ENCODE data around the gene RBM15B. TPM values are rescaled to one million over a fixed set of nuclear protein-coding genes. Genes with fewer than 3 reads are reported as not detected.
"Not testable (repeated sequence)": the region's sequence is repeated elsewhere in the genome, so short reads cannot be mapped to it uniquely, and the experiment has no call there.

Gene RBM15B
- total RNA-seq, 2 experiments from 2014 or later: 24.5 to 25.4 TPM

DNA sequence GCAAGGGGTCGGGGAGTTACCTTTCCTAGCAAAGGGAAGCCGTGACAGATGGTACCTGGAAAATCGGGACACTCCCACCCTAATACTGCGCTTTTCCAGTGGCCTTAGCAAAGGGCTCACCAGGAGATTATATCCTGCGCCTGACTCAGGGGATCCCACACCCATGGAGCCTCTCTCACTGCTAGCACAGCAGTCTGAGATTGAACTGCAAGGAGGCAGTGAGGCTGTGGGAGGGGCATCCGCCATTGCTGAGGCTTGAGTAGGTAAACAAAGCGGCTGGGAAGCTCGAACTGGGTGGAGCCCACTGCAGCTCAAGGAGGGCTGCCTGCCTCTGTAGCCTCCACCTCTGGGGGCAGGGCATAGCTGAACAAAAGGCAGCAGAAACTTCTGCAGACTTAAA, 22.8 kb upstream of the RBM15B start:
- not testable (repeated sequence) for H3K4me1 Mint-ChIP-seq; H3K27ac Mint-ChIP-seq; DNase-seq; H3K9me3 Mint-ChIP-seq; H3K4me3 Mint-ChIP-seq; H3K36me3 Mint-ChIP-seq (ENCODE audit: low read depth)
- CTCF ChIA-PET: interaction anchor here (1.5 kb wide), 1 partner anchor 17 kb away, joined by 4 read pairs; the partner anchor contains the start of gene MANF
- POLR2A ChIA-PET: interaction anchor here (1.3 kb wide), 1 partner anchor 16 kb away, joined by 4 read pairs; the partner anchor contains the start of gene MANF
- H3K27me3 Mint-ChIP-seq: peaks cover 11% of the 10 kb centered on the region

DNA sequence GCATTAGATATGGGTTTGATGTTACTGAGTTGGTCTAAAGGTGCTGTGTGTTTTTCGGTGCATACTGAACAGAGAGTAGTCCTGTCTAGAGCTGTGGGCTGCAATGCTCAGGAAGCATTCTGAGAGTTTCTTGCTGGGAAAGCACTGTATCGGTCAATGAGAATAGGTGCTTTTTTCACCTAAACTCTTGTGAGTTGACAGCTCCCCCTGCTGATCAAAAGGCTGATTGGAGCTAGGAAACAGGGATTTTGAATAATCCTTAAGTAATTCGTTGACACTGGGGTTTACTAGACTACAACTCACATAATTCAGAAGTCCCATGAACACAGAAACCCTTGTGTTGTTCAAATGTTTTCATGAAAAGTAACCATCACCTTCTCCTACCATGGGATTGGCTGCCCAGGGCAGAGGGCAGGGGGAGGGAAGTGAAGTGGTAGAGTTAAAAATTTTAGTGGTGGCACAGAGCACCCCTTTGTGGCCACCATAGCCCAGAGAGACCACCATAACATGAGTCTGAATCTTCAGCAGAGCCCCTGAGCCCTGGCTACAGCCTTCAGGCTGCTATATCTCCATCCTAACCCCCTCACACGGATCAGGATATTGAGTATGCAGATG, 19.0 kb upstream of the RBM15B start:
- H3K9me3 Mint-ChIP-seq: no peaks in the 10 kb centered on the region
- H3K4me3 Mint-ChIP-seq: no peak overlapping the region
- no peaks in the 10 kb centered on the region for H3K4me1 Mint-ChIP-seq
- no peak overlapping the region for H3K27ac Mint-ChIP-seq
- H3K36me3 Mint-ChIP-seq (ENCODE audit: low read depth): no peaks in the 10 kb centered on the region
- ChIA-PET POLR2A (interaction anchor here (1.0 to 2.3 kb wide), 3 partner anchors 8 to 756 kb away, joined by 4 to 6 read pairs (median 5); partner anchors contain the start of gene MANF), CTCF (interaction anchor here (0.6 to 2.4 kb wide), 8 partner anchors 12 to 756 kb away, joined by 3 to 18 read pairs (median 6); partner anchors contain the start of genes MANF and MAPKAPK3)
- DNase-seq: peak; percentile 61
- peaks cover 3% of the 10 kb centered on the region for H3K27me3 Mint-ChIP-seq

DNA sequence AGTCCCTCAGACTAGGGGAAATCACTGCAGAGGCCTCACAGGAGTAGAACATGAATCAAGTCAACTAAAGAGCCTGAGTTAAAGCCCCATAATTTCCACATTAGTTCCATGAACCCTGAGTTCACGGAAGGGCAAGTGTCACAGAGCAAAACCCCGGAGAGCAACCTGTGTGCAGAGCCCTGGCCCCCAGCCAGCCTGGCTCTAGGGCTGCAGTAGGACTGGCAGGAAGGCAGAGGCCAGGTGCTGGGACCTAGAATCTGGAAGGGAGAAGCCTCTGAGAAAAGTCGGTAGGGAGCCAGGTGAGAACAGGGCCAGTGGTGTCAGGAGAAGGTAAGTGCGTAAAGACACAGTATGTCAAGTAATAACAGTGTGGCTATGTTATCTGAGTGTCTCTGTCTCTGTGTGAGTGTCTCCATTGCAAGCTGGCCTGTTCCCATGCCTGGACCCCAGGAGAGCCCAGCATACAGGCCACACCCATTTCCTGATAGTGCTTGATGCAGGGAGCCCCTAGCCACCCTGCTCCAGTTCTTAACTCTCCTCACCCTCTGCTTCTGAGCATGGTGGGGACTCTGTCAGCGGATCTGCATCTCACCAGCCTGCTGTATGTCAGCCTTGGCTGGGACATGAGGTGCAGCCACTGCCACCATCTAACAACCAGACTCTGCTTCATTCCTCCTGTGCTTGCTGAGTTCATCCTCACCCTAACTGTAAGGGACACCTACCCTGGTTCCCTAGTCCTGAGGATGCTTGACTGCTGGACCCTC, 17.2 kb upstream of the RBM15B start:
- Mint-ChIP-seq H3K9me3 (no peaks in the 10 kb centered on the region), H3K4me3 (no peak overlapping the region), H3K4me1 (peaks cover 3% of the 10 kb centered on the region), H3K36me3 (ENCODE audit: low read depth) (no peaks in the 10 kb centered on the region), H3K27me3 (peaks cover 2% of the 10 kb centered on the region), H3K27ac (no peak overlapping the region)
- DNase-seq: no peak
- ChIA-PET POLR2A (no interaction called here), CTCF (interaction anchor here (1.0 kb wide), 1 partner anchor 402 kb away, joined by 5 read pairs; no protein-coding TSS in a partner anchor)

DNA sequence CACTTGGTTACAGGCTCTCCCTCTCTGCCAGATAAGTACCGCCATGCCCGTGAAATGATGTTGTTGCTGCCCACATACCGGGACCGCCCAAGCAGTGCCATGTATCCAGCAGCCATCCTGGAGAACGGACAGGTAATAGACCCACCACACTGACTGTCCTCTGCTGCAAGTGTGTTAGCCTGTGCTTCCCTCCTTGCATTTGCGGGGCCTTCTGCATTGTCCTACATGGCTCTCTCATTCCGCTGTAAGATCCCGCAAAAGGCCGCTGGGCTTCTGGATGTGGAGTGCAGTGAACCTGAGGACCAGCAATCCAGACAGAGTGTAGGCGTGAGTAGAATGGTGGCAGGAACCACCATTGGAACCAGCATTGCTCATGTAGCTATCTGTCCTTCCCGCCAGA, 16.6 kb upstream of the RBM15B start:
- CTCF ChIA-PET: interaction anchor here (1.2 kb wide), 1 partner anchor 757 kb away, joined by 3 read pairs; no protein-coding TSS in a partner anchor
- peaks cover 3% of the 10 kb centered on the region for H3K4me1 Mint-ChIP-seq
- no peaks in the 10 kb centered on the region for H3K9me3 Mint-ChIP-seq
- H3K27ac Mint-ChIP-seq: no peak overlapping the region
- no peak for DNase-seq
- H3K36me3 Mint-ChIP-seq (ENCODE audit: low read depth): no peaks in the 10 kb centered on the region
- H3K27me3 Mint-ChIP-seq: no peaks in the 10 kb centered on the region
- no peak overlapping the region for H3K4me3 Mint-ChIP-seq
- POLR2A ChIA-PET: no interaction called here

DNA sequence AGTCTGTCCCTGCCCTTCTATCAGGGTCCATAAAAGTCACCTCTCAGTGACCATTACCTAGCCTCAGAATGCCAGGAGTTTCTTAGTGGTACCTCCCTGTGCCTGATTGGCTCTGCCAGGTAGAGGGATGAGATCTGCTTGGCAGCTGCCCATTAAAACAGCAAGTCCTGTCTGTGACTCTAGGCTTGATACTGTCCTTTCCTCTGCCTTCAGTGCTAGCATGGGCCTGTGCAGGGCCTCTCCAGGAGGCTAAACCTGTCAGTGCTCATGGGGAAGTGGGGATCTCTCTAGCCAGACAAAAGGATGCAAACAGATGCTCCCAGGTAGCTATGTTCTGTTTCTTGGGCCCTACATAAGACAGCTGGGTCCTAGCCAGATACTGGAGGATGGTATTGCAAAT, 15.9 kb upstream of the RBM15B start:
- Mint-ChIP-seq H3K36me3 (ENCODE audit: low read depth) (no peaks in the 10 kb centered on the region), H3K4me3 (no peak overlapping the region), H3K27ac (no peak overlapping the region), H3K27me3 (no peaks in the 10 kb centered on the region), H3K9me3 (no peaks in the 10 kb centered on the region), H3K4me1 (peaks cover 3% of the 10 kb centered on the region)
- ChIA-PET POLR2A (no interaction called here), CTCF (interaction anchor here (1.1 to 1.2 kb wide), 2 partner anchors 15 to 757 kb away, joined by 3 read pairs; no protein-coding TSS in a partner anchor)
- DNase-seq: no peak

DNA sequence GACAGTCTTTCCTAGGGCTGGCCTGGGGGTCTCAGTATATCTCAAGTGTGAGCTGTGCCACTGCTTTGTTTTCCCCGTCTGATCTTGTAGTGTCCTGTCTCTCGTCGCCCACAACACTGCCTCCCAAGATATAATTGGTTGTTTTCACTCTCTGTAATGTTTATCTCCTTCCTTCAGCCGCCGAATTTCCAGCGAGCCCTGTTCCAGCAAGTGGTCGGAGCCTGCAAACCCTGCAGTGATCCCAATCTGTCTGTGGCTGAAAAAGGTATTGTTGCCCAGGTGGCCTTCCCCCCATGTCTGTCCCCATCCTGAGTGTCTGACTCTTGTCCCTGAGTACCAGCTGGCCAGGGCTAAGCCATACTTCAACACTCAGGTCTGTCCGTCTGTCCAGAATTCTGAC, 15.5 kb upstream of the RBM15B start:
- ChIA-PET CTCF (interaction anchor here (1.1 to 1.2 kb wide), 2 partner anchors 14 to 758 kb away, joined by 3 read pairs; no protein-coding TSS in a partner anchor), POLR2A (no interaction called here)
- Mint-ChIP-seq H3K4me3 (no peak overlapping the region), H3K27ac (no peak overlapping the region), H3K27me3 (no peaks in the 10 kb centered on the region), H3K9me3 (no peaks in the 10 kb centered on the region), H3K4me1 (peaks cover 3% of the 10 kb centered on the region), H3K36me3 (ENCODE audit: low read depth) (no peaks in the 10 kb centered on the region)
- no peak for DNase-seq

DNA sequence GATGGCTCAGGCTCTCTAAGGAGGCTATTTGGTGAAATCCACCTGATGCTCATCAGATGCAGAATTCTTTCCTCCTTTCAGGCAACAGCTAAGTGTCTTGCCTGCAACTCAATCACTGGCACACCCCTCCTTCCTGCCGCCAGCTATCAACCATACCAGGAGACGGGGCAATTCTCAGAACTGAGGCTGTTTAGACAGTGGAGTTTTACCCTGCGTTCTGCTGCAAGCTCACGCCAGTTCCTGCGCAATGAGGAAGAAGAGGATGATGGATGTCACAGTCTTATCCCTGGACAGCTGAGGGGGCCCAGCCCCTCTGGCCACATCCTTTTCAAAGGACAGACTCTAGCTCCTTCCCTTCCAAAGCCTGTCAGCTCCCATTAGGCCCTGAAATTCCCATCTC, 13.0 kb upstream of the RBM15B start:
- Mint-ChIP-seq H3K4me3 (no peak overlapping the region), H3K27me3 (no peaks in the 10 kb centered on the region), H3K27ac (no peak overlapping the region), H3K4me1 (peaks cover 5% of the 10 kb centered on the region), H3K9me3 (no peaks in the 10 kb centered on the region), H3K36me3 (ENCODE audit: low read depth) (no peaks in the 10 kb centered on the region)
- no peak for DNase-seq
- CTCF ChIA-PET: interaction anchor here (1.1 kb wide), 2 partner anchors 9 to 11 kb away, joined by 3 read pairs; no protein-coding TSS in a partner anchor
- POLR2A ChIA-PET: interaction anchor here (1.5 kb wide), 1 partner anchor 10 kb away, joined by 3 read pairs; no protein-coding TSS in a partner anchor

DNA sequence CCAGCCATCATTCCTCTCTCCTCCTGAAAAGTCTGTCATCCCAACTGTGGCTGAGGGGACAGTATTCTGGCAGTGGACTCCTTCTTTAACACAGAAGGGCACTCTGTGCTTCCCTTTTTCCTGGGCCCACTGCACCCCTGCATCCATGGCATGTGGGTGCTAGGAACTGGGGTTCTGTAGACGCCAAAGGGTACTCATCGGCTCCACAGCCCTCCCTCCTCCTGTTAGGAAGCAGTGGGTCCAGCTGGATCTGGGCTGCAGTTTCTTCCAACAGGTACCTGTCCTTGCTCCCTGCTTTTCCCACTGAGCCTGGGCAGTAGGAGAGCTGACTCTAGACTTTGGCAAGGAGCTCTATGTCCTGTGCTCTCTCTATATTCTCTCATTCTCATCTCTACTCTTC, 12.4 kb upstream of the RBM15B start:
- Mint-ChIP-seq H3K4me3 (no peak overlapping the region), H3K4me1 (peaks cover 12% of the 10 kb centered on the region), H3K9me3 (no peaks in the 10 kb centered on the region), H3K27ac (no peak overlapping the region), H3K27me3 (no peaks in the 10 kb centered on the region), H3K36me3 (ENCODE audit: low read depth) (peaks cover 3% of the 10 kb centered on the region)
- ChIA-PET POLR2A (no interaction called here), CTCF (interaction anchor here (1.0 to 1.3 kb wide), 2 partner anchors 11 to 291 kb away, joined by 3 to 4 read pairs; no protein-coding TSS in a partner anchor)
- no peak for DNase-seq

DNA sequence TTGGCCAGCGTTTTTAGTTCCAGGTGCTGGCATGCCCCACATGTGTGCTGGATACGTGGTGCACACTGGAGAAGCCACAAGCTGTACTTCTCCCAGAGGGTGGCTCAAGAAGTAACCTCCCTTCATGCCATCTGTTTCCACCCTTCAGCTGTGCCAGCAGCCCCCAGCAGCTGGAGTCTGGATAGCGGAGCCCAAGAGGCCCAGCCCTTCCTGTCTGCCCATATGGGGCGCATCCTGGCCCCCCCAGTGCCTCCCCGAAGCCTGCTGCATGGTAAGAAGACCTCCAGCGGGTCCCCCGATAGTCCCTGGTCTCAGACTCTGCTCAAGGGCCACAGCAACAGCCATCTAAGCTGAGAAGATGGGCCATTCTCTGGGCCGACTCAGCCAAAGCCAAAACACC, 11.8 kb upstream of the RBM15B start:
- Mint-ChIP-seq H3K36me3 (ENCODE audit: low read depth) (peaks cover 7% of the 10 kb centered on the region), H3K27ac (no peak overlapping the region), H3K4me3 (no peak overlapping the region), H3K9me3 (no peaks in the 10 kb centered on the region), H3K27me3 (no peaks in the 10 kb centered on the region), H3K4me1 (peaks cover 17% of the 10 kb centered on the region)
- DNase-seq: no peak
- CTCF ChIA-PET: interaction anchor here (1.0 to 1.3 kb wide), 2 partner anchors 10 to 290 kb away, joined by 3 to 4 read pairs; no protein-coding TSS in a partner anchor
- POLR2A ChIA-PET: interaction anchor here (1.7 kb wide), 1 partner anchor 8 kb away, joined by 4 read pairs; no protein-coding TSS in a partner anchor

DNA sequence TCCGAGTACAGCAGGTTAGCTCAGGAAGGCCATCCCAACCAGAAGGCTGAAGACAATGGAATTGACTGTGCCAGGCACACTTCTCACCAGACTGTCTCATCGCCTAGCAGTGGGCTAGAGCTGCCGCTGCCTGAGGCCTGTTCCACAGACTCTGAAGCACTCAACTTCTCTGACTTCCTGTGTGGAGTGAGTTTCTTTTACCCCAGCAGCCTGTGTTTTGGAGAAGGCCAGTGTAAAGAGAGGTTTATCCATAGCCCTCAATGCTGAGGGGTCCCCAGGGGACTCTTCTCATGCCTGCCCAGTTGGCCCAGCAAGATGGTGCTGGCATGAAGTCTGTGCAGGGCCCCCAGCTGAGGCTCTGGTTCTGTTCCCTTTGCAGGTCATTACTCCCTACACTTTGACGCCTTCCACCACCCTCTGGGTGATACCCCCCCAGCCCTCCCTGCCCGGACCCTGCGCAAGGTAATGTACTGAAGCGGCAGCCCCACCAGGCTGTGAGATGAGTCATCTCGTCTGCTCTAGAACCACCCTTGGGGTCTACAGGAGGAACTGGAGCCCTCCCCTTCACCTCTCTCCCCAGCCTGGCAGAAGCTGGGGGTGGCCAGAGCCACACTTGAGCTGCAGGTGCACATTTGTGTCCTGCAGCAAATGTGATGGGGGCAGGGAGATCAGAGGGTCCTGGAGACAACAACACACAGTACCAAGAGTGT, 11.2 kb upstream of the RBM15B start:
- ChIA-PET POLR2A (interaction anchor here (1.7 kb wide), 1 partner anchor 8 kb away, joined by 4 read pairs; no protein-coding TSS in a partner anchor), CTCF (interaction anchor here (0.7 to 1.3 kb wide), 3 partner anchors 10 to 762 kb away, joined by 3 to 4 read pairs (median 3); no protein-coding TSS in a partner anchor)
- Mint-ChIP-seq H3K27me3 (no peaks in the 10 kb centered on the region), H3K4me1 (peaks cover 17% of the 10 kb centered on the region), H3K4me3 (no peak overlapping the region), H3K27ac (no peak overlapping the region), H3K9me3 (no peaks in the 10 kb centered on the region), H3K36me3 (ENCODE audit: low read depth) (peaks cover 13% of the 10 kb centered on the region)
- DNase-seq: no peak

DNA sequence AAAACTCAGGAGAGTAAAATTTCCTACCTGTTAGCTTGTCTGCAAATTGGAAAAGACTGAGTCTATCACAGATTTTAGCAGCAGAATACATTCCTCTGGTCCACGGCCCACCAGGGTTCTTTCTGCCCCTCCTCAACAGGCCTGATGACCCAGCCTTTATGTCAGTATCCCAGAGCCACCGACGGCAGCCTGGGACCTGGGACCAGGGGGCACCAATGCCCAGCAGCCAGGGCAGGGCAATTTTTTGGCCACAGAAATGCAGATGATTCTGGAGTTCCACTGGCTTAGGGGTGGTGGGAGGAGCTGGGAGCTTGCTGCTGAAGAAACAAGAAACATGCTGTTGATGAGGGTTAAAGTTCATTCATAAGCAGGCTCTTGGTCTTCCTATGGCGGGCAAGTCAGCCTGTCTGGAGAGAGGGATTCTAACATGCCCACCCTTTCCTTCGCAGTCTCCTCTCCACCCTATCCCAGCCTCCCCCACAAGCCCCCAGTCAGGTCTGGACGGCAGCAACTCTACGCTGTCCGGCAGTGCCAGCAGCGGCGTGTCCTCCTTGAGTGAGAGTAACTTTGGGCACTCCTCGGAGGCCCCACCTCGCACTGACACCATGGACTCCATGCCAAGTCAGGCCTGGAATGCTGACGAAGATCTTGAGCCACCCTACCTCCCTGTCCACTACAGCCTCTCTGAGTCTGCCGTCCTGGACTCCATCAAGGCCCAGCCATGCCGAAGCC, 10.3 kb upstream of the RBM15B start:
- Mint-ChIP-seq H3K4me1 (peaks cover 17% of the 10 kb centered on the region), H3K9me3 (no peaks in the 10 kb centered on the region), H3K27ac (no peak overlapping the region), H3K4me3 (no peak overlapping the region), H3K36me3 (ENCODE audit: low read depth) (peaks cover 18% of the 10 kb centered on the region), H3K27me3 (no peaks in the 10 kb centered on the region)
- CTCF ChIA-PET: interaction anchor here (0.7 kb wide), 1 partner anchor 763 kb away, joined by 3 read pairs; no protein-coding TSS in a partner anchor
- no peak for DNase-seq
- POLR2A ChIA-PET: interaction anchor here (1.7 kb wide), 1 partner anchor 9 kb away, joined by 4 read pairs; no protein-coding TSS in a partner anchor

DNA sequence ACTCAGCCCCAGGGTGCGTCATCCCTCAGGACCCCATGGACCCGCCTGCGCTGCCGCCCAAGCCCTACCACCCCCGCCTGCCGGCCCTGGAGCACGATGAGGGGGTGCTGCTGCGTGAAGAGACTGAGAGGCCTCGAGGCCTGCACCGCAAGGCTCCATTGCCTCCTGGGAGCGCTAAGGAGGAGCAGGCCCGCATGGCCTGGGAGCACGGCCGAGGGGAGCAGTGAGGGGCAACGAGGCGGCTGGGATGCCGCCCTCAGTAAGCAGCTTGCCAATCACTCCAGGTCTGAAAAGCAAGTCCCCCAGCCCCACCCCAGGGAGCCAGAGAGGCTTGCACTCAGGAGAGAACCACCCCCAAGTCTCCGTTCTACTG, 9.8 kb upstream of the RBM15B start:
- no peak for DNase-seq
- H3K4me3 Mint-ChIP-seq: no peak overlapping the region
- H3K27me3 Mint-ChIP-seq: no peaks in the 10 kb centered on the region
- no peak overlapping the region for H3K27ac Mint-ChIP-seq
- no peaks in the 10 kb centered on the region for H3K9me3 Mint-ChIP-seq
- H3K36me3 Mint-ChIP-seq (ENCODE audit: low read depth): peaks cover 23% of the 10 kb centered on the region
- ChIA-PET POLR2A (no interaction called here), CTCF (no interaction called here)
- H3K4me1 Mint-ChIP-seq: peaks cover 23% of the 10 kb centered on the region

Data from activated CD4-positive, alpha-beta memory T cell treated with anti-CD3 and anti-CD28 coated beads, Interleukin-2, amount 10 ng/mL, durations not matched to agents 7 days and 5 days (primary cell).